KMS-11 (cell line): ENCODE results near the gene PVALEF.

Experiments used
- H2AFZ ChIP-seq: fragments of 200-600 bp; sonication (generic); 2 replicates; pipeline ENCODE4 v1.6.1; 2016; ENCODE audit warnings: antibody characterized with exemption, mixed run types, low read depth
- H3K27ac ChIP-seq: fragments of 200-600 bp; sonication (generic); 2 replicates; pipeline ENCODE4 v1.6.1; 2016; ENCODE audit warnings: mild to moderate bottlenecking, mixed run types
- H3K27me3 ChIP-seq: fragments of 200-600 bp; sonication (generic); 2 replicates; pipeline ENCODE4 v1.6.1; 2017; ENCODE audit warnings: mild to moderate bottlenecking, low read depth, mixed run types, moderate library complexity; ENCODE audit not compliant: insufficient read depth
- H3K36me3 ChIP-seq: fragments of 200-600 bp; sonication (generic); 2 replicates; pipeline ENCODE4 v1.6.1; 2017; ENCODE audit warnings: mild to moderate bottlenecking, mixed run types; ENCODE audit not compliant: insufficient read depth
- H3K4me1 ChIP-seq: fragments of 200-600 bp; sonication (generic); 2 replicates; pipeline ENCODE4 v1.6.1; 2016; ENCODE audit warnings: mild to moderate bottlenecking, low read depth, mixed run types; ENCODE audit not compliant: poor library complexity, severe bottlenecking
- H3K4me2 ChIP-seq: fragments of 200-600 bp; sonication (generic); 2 replicates; pipeline ENCODE4 v1.7.0; 2016; ENCODE audit warnings: mild to moderate bottlenecking, mixed run types
- H3K4me3 ChIP-seq: fragments of 200-600 bp; sonication (generic); IDR thresholded peaks from 2 replicates; pipeline ENCODE4 v1.6.1; 2017; ENCODE audit warnings: low read depth, low read length, mixed read lengths; ENCODE audit not compliant: insufficient read depth
- H3K79me2 ChIP-seq: fragments of 200-600 bp; sonication (generic); 2 replicates; pipeline ENCODE4 v1.6.1; 2016; ENCODE audit warnings: low read depth, mixed run types; ENCODE audit not compliant: insufficient read depth
- H3K9ac ChIP-seq: fragments of 200-600 bp; sonication (generic); 2 replicates; pipeline ENCODE4 v1.6.1; 2016; ENCODE audit warnings: mild to moderate bottlenecking, mixed run types
- H4K20me1 ChIP-seq: fragments of 200-600 bp; sonication (generic); 2 replicates; pipeline ENCODE4 v1.6.1; 2016; ENCODE audit warnings: mild to moderate bottlenecking, mixed run types; ENCODE audit not compliant: insufficient read depth
- CTCF ChIP-seq: fragments of 200-600 bp; sonication (generic); conservative IDR thresholded peaks from 2 replicates; pipeline ENCODE4 v1.6.1; 2017; ENCODE audit warnings: low read depth, mild to moderate bottlenecking, antibody characterized with exemption, low read length, moderate library complexity, mixed read lengths

PVALEF gene

GRCh38 chr17:81195941-81196495 lies 30.7 kb downstream of the PVALEF start:
- Histone ChIP-seq H2AFZ (no peak overlapping the region), H3K27ac (no peak overlapping the region), H3K4me2 (no peak overlapping the region), H3K4me3 (no peak overlapping the region), H3K4me1 (no peaks in the 10 kb centered on the region), H3K9ac (no peak overlapping the region), H3K27me3 (no peaks in the 10 kb centered on the region), H3K79me2 (no peaks in the 10 kb centered on the region), H3K36me3 (no peaks in the 10 kb centered on the region), H4K20me1 (no peaks in the 10 kb centered on the region)
- TF ChIP-seq CTCF = no peak

GRCh38 chr17:81196505-81197408 lies 31.4 kb downstream of the PVALEF start:
- no peak overlapping the region for H3K9ac ChIP-seq
- H3K79me2 ChIP-seq = no peaks in the 10 kb centered on the region
- no peaks in the 10 kb centered on the region for H4K20me1 ChIP-seq
- H3K4me3 ChIP-seq = no peak overlapping the region
- H3K36me3 ChIP-seq = no peaks in the 10 kb centered on the region
- no peaks in the 10 kb centered on the region for H3K27me3 ChIP-seq
- H2AFZ ChIP-seq = no peak overlapping the region
- TF ChIP-seq CTCF = no peak
- H3K27ac ChIP-seq = no peak overlapping the region
- no peaks in the 10 kb centered on the region for H3K4me1 ChIP-seq
- H3K4me2 ChIP-seq = no peak overlapping the region

- H3K36me3 ChIP-seq = no peaks in the 10 kb centered on the region
- no peak overlapping the region for H2AFZ ChIP-seq
- H3K4me3 ChIP-seq = no peak overlapping the region
- H4K20me1 ChIP-seq = no peaks in the 10 kb centered on the region
- no peaks in the 10 kb centered on the region for H3K27me3 ChIP-seq
- H3K79me2 ChIP-seq = no peaks in the 10 kb centered on the region
- H3K4me1 ChIP-seq = no peaks in the 10 kb centered on the region
- H3K9ac ChIP-seq = no peak overlapping the region
- H3K4me2 ChIP-seq = no peak overlapping the region
- TF ChIP-seq CTCF = no peak
- no peak overlapping the region for H3K27ac ChIP-seq
These were observed 32.1 kb downstream of the PVALEF start for GRCh38 chr17:81197409-81197795.

- no peak for TF ChIP-seq CTCF
- Histone ChIP-seq H3K4me2 (no peak overlapping the region), H3K36me3 (no peaks in the 10 kb centered on the region), H3K9ac (no peak overlapping the region), H4K20me1 (no peaks in the 10 kb centered on the region), H3K27ac (no peak overlapping the region), H3K4me1 (no peaks in the 10 kb centered on the region), H3K79me2 (no peaks in the 10 kb centered on the region), H3K4me3 (no peak overlapping the region), H3K27me3 (no peaks in the 10 kb centered on the region), H2AFZ (no peak overlapping the region)
These were observed 32.7 kb downstream of the PVALEF start for GRCh38 chr17:81197831-81198490.
